Hypothalamus (tissue), 51 donors: Measurements from ENCODE around the gene MGAT3.
"Not testable (repeated sequence)": the region's sequence is repeated elsewhere in the genome, so short reads cannot be mapped to it uniquely, and the experiment has no call there.

ENCODE experiments used
- DNase-seq, 51 donors: peaks; one replicate each; lab custom pipeline; 2025; lab: John Stamatoyannopoulos, UW

Gene MGAT3

DNA sequence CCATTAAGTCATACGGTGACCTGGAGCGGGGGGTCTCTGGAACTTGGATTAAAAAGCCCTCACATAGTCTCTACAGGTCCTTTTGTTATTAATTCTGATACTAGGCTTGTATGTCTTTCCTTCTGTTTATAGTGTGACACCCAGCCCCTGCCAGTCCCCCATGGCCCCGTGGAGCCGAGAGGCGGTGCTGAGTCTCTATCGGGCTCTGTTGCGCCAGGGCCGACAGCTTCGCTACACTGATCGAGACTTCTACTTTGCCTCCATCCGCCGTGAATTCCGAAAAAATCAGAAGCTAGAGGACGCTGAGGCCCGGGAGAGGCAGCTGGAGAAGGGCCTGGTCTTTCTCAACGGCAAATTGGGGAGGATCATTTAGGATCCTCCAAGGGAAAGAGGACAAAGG is 47.3 kb downstream of the MGAT3 start:
- DNase-seq: no peak

DNA sequence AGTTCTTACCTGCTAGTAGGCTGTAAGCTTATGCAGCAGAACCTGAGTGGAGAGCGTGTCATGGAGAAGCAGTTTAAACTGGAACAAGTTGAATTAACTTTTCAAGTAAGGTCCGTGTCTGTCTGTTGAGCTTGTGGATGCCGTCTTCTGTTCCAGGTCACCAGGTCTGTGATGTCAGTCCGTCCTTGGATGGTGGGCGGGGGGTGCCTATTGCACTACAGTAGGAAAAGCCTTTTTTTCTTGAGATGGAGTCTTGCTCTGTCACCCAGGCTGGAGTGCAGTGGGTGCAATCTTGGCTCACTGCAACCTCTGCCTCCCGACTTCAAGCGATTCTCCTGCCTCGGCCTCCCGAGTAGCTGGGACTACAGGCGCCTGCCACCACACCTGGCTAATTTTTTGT is 50.2 kb downstream of the MGAT3 start:
- DNase-seq: not testable (repeated sequence)

GRCh38 chr22:39508393-39508792 is 51.6 kb downstream of the MGAT3 start:
- DNase-seq: no peak

GRCh38 chr22:39510529-39511149 is 53.8 kb downstream of the MGAT3 start:
- no peak for DNase-seq

DNA sequence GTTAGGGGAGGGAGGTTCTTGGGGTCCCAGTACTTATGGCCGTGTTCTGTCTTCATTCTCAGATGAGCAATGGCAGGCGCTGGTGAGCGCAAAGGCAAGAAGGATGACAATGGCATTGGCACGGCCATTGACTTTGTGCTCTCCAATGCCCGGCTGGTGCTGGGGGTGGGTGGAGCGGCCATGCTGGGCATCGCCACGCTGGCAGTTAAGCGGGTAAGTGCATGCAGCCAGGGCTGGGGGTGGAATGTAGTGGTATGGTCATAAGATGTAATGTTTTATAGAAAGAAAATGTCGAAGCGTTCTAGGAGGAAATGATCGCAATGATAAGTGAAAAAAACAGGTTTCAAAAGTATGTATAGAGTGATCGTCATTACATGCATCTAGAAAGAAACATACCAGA is 54.4 kb downstream of the MGAT3 start:
- no peak for DNase-seq

DNA sequence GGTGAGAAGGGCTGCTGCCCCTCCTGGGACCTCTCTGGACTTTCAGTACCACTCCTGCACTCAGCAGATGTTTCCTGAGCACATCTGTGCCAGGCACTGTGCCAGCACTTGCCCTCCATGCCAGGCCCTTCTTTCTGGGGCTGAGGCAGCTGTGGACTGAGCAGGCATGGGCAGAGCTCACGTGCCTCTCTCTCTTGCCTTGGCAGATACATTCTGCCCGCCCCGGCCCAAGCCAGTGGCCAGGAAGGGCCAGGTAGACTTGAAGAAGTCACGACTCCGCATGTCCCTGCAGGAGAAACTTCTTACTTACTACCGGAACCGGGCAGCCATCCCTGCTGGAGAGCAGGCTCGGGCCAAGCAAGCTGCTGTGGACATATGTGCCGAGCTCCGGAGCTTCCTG is 55.2 kb downstream of the MGAT3 start:
- no peak for DNase-seq

- no peak for DNase-seq
These were observed 57.0 kb downstream of the MGAT3 start for GRCh38 chr22:39513791-39514190.

GRCh38 chr22:39514373-39514973 is 57.7 kb downstream of the MGAT3 start:
- DNase-seq: peak in 27 of 51 donors; percentile 14 to 69 (median 40)

DNA sequence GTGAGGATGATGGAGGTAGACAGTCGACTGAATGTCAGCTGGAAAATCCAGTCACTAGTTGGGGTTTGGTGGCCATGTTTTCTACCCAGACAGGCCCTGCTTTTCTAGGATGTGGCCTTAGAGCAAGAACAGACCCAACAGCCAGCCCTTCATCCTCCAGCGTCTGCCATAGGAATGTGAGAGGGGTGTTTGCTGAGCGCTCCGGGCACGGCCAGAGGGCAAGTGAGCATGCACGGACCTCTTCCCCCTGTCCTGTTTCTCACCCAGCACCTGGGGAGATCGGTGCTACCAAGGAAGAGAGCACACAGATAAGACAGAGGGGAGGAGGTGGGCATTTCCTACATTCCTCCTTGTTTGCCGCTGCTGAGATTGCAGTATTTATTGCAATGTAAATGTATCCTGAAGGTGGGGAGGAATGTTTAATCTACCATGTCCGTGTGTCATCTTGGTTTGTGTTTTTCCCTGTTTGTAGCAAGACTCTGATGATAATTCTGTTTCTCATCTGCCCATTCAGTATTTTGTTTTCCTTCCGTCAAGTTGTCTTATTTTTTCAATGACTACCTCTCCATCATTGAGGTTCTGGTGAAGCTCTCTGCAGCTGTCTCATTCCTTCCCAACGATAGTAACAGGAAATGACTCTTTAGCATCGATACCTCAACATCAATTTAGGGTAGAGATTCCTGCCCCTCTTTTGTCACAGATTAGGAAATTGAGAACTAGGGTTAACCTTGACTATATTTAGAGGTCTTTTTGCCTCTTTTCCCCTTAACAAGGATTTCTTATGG is 58.6 kb downstream of the MGAT3 start:
- no peak for DNase-seq

GRCh38 chr22:39517470-39517869 is 60.7 kb downstream of the MGAT3 start:
- DNase-seq: no peak

DNA sequence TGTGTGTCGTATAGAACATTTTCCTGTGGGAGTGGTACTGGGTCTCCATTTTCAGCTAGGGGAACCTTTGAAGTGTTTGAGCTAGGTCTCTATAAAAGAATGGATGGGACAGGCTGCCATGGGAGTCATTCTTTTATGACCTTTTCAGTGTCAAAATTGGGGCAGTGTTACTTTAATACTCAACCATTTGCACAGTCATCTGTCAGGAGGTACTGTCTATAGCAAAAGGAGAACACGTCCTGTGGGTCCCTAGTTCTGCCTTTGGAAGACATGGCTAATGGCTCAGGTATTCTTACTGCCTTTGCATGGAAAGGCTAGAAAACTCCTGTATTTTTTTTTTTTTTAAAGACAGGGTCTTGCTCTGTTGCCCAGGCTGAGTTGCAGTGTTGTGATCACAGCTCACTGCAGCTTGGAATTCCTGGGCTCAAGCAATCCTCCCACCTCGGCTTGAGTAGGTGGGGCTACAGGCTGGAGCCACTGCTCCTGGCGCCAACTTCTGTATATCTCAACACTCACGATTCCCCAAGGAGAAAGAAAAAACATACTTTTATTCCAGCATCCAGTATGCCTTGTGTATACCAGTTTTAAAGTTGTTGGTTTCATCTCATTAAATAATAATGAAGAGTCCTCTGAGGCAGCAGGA is 61.5 kb downstream of the MGAT3 start:
- no peak for DNase-seq

- peak in 1 of 51 donors; percentile 60 for DNase-seq
These were observed 62.3 kb downstream of the MGAT3 start for GRCh38 chr22:39518996-39519680.

DNA sequence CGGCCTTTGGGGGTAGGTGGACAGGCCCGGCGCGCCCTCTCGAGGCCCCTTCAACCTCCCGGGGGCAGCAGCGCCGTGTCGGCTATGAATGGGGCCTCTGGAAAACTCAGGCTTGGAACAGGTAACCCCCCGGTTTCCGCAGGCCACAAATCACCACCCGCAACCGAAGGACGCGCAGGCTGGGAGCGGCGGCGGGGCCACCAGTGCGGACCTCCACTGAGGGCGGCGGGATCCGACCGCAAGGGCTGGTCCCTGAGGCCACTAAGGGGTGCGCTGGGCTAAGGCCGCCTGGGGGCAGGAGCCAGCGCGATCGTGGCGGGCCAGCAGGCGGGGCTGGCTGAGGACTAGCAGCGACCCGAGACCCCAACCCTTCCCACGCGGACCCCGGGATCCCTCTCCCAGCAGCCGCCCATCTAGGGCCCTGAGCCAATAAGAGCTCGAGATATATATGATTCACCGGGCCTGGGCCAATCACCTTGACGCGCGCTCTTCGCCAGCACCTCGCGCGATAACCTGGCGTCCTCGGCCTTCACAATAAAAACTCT is 62.9 kb downstream of the MGAT3 start:
- peak in 38 of 51 donors; percentile 55 to 95 (median 87) for DNase-seq

DNA sequence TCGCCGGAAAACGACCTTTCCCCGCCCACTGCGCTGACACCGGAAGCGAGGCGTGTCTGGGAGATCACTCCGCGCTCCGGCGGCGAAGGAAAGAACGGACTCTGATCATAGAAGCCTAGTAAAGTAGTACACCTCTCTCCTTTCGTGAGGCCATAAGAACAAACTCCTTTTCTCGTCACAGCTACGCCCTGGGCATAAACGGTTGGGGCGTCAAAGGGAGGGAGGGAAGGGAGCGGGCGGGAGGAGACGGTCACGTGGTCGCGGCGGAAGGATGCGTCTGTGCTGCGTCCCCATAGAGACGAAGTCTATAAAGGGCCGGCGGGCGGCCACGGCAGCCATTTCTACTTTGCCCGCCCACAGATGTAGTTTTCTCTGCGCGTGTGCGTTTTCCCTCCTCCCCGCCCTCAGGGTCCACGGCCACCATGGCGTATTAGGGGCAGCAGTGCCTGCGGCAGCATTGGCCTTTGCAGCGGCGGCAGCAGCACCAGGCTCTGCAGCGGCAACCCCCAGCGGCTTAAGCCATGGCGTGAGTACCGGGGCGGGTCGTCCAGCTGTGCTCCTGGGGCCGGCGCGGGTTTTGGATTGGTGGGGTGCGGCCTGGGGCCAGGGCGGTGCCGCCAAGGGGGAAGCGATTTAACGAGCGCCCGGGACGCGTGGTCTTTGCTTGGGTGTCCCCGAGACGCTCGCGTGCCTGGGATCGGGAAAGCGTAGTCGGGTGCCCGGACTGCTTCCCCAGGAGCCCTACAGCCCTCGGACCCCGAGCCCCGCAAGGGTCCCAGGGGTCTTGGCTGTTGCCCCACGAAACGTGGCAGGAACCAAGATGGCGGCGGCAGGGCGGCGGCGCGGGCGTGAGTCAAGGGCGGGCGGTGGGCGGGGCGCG is 63.7 kb downstream of the MGAT3 start, which contains the start of gene ATF4:
Gene ATF4, plus strand, starts transcription at position 337 of the 880 bp plus-strand sequence. CDS start 884 bp downstream, outside the sequence.
- peak; percentile 70 to 99 (median 90) for DNase-seq

DNA sequence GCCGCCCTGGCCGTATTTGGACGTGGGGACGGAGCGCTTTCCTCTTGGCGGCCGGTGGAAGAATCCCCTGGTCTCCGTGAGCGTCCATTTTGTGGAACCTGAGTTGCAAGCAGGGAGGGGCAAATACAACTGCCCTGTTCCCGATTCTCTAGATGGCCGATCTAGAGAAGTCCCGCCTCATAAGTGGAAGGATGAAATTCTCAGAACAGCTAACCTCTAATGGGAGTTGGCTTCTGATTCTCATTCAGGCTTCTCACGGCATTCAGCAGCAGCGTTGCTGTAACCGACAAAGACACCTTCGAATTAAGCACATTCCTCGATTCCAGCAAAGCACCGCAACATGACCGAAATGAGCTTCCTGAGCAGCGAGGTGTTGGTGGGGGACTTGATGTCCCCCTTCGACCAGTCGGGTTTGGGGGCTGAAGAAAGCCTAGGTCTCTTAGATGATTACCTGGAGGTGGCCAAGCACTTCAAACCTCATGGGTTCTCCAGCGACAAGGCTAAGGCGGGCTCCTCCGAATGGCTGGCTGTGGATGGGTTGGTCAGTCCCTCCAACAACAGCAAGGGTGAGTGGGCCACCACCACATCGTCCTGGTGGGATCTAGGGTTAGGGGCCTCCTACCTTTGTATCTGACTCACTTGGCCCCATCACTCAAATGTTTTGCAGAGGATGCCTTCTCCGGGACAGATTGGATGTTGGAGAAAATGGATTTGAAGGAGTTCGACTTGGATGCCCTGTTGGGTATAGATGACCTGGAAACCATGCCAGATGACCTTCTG is 64.5 kb downstream of the MGAT3 start:
- DNase-seq: not testable (repeated sequence)

DNA sequence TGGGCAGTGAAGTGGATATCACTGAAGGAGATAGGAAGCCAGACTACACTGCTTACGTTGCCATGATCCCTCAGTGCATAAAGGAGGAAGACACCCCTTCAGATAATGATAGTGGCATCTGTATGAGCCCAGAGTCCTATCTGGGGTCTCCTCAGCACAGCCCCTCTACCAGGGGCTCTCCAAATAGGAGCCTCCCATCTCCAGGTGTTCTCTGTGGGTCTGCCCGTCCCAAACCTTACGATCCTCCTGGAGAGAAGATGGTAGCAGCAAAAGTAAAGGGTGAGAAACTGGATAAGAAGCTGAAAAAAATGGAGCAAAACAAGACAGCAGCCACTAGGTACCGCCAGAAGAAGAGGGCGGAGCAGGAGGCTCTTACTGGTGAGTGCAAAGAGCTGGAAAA is 65.3 kb downstream of the MGAT3 start:
- DNase-seq: not testable (repeated sequence)

DNA sequence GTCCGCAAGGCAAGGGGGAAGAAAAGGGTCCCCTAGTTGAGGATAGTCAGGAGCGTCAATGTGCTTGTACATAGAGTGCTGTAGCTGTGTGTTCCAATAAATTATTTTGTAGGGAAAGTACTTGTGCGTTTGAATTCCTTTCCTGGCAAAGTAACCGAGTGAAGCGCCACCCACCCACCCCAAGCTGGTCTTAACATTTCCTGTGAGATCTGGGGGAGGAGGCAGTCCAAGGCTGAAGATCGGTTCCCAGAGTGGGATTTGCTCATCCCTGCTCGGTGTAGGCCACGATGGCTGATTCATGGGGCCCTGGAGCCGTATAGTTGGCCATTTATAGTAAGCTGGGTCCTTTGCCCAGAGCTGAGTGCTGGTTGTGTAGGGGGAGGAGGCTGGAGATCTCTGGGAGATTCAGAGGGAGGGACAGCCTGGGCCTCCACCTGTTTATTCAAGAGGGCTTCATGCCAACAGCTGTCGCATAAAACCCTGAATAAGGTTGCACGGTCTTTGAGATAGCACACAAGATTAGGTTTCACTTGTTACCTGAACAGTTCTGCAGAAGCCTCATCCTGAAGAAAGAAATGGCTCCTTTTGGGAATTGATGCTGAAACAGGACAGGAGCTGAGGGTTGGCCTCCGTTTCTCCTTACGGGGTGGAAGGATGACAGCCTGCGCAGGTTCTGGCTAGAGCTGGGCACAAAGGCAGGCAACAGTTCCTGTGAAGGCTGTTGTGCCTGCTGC is 65.9 kb downstream of the MGAT3 start:
- DNase-seq: peak in 2 of 51 donors; percentile 60 to 67
